CD4-positive, alpha-beta T cell treated with Interferon alpha-2 for 1 hour (primary cell): Measurements from ENCODE around the gene EFHD1.

Experiments used
- DNase-seq, 2 donors: peaks; one replicate each; pipeline ENCODE4 v3.0.0-alpha.2; 2020 to 2022

The EFHD1 gene, protein sequence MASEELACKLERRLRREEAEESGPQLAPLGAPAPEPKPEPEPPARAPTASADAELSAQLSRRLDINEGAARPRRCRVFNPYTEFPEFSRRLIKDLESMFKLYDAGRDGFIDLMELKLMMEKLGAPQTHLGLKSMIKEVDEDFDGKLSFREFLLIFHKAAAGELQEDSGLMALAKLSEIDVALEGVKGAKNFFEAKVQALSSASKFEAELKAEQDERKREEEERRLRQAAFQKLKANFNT

DNA sequence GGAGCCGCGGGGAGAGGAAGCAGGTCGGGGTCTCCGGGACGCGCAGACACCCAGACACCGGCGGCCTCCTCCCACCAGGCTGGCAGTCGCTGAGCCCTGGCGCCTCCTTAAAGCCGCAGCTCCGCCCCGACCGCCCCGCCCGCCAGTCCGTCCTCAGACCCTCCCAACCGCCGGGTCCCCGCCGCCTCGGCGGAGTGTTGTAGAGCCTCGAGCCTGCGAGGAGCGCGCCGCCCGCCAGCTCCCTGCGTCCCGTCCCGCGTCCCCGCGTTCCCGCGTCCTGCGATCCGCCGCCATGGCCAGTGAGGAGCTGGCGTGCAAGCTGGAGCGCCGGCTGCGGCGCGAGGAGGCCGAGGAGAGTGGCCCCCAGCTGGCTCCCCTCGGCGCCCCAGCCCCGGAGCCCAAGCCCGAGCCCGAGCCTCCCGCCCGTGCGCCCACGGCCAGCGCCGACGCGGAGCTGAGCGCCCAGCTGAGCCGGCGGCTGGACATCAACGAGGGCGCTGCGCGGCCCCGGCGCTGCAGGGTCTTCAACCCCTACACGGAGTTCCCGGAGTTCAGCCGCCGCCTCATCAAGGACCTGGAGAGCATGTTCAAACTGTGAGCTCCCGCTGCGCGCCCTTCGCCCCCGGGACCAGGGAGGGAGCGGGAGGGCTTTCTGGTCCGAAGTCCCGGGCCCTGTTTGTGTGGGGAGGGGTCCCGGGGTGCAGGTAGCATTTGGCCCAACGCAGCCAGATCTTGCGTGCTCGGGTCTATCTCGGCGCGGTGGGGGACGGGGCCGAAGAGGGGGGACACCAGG lies at the start of gene EFHD1:
Gene EFHD1, plus strand, starts transcription at position 192 of the 793 bp plus-strand sequence. Its CDS starts 101 bp downstream, at position 293.
- DNase-seq, result peak; percentile 12 to 47

DNA sequence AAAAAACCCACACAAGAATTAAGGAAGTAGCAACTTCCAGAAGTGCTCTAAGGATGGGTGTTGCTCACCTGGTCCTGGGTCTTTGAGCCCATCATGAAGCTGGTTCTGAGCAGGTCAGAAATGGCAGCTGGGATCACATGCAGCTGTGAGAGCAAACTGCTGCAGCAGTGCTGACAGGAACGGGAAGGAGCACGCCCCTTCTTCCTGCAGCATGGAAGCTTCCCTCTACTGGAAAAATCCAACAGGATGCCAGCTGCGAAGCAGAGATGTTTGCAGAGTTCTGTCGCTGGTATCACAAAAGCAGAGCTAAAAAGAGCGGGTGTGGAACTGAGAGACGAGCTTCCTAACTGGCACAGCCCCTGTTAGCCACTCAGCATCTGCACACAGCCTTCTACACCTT lies 49.2 kb upstream of the EFHD1 start:
- DNase-seq, result no peak

DNA sequence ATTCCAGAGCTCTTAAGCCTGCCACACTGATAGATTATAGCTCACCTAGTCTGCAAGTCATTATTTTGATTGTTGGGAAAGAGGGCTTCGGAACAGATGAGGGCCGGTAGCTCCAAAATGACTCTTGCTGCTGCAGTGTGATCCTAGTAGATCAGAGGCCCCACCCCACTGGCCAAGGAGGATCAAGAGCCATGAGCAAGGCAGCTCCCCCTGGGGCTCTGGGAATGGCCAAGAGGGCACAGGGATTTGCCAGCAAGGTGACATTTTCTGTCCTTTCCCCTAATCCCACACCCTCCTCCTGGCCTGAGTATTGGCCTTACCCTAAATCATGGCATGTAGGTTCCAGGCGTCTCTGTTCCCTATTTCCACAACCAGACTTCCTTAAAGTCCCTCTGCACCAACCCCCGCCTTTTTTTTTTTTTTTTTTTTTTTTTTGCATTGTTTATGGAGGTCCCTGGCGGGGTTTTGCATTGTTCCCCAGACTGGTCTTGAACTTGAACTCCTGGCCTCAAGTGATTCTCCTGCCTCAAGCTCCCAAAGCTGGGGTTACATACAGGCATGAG lies 46.4 kb upstream of the EFHD1 start:
- no peak for DNase-seq

DNA sequence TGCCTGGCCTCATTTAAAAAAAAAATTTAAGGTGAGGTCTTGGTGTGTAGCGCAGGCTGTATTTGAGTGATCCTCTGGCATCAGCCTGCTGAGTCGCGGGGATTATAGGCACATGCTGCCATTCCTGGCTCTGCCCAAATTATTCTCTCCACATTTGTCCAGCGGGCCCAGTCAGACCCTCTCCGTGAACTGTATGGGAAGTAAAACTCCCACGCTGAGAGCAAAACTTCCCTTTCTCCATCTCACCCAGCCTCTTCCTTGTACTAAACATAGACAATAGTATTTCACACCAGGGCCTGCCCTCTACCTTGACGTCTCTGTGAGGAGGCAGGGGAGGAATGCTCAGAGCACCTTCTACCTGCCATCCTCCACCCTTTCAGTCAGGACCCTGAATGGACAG lies 45.9 kb upstream of the EFHD1 start:
- DNase-seq, result no peak

DNA sequence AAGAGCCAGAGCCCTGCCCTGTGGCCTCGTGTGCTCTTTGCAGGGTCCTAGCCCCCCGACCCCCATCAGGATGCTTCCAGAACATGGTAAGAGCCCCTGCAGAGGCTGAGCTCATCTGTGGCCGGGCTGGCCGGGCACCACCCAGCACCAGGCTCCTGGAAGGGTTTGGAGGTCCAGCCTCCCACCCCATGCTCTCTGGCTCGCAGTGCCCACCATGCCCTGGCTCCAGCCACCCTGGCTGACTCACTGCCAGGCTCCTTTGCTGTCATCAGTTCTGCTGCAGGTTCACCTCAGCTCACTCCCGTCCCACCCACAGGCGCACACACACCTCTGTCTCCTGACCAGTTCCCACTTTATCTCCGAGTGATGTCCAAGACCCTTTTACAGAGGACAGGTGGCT lies 45.4 kb upstream of the EFHD1 start:
- no peak for DNase-seq

DNA sequence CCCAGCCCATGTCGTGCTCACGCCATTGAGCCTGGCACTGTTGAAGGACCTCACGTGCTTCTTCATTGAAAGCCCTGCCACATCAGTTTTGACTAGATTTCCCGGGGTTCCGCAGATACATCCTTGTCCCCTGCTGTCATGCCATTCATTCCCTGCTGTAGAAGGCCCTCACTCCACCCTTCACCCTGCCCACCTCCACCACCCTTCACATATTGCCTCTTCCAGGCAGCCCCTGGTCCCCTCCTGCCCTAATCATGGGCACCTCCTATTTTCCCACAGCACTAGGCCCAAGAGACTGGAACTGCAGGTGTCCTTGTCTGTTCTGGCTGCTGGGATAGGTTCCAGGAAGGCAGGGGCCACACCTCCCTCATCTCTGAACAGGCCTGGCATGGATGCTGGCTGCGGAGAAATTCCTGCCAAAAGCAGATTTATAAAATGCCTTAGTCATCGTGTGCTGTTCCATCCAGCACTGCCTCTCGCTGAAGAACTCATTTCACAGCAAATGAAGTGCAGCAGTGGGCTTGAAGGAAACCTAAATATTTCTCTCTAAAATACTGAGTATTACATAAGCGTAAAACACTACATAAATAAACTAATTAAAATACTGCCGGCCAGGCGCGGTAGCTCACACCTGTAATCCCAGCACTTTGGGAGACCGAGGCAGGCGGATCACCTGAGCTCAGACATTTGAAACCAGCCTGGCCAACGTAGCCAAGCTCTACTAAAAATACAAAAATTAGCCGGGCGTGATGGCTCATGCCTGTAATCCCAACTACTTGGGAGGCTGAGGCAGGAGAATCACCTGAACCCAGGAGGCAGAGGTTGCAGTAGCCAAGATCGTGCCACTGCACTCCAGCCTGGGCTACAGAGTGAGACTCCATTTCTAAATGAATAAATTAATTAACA lies 44.5 kb upstream of the EFHD1 start:
- no peak for DNase-seq

DNA sequence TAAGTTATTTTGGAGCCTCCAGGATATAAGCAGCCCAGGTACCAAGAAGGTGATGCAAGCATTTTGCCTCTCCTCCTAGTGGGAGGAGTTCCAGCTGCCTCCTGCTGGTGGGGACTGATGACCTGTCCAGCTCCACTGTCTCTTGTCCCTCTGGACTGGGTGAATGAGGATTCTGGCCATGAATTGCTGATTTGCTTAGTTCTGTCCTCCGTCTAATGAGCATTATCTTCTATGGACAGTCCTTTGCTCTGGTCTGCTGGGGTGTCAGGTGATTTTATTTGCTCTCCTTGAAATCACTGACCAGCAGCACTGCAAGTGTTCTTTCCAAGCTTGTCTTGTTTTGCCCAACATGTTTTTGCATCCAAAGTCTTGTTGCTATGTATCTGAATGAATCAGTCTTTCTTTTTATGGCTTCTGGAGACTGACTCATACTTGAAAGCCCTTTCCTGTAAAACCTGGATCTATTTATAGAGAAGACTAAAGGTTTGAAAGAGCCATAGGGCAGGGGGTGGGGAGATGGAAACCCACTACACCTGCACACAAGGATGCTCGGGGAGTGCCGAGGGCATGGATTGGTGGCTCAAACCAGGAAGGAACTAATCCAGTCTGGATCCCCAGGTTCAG lies 40.5 kb upstream of the EFHD1 start:
- DNase-seq, result no peak

DNA sequence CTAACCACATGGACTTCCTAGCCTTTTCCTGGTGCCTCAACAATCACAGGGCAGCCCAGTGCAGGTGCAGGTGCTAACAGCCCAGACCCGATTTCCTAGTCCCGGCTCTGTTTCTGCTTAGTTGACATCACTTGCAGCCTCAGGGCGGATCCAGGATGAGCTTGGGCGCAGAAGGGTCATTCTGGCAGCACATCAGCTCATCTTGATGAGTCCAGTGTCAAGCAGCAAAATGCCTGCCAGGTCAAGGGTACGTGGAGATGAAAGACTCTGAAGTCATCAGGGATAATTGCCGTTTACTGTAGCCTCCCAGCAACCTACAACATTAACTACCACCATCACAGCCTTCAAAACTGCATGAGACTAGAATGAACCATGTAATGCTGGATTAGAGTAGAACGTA lies 39.4 kb upstream of the EFHD1 start:
- DNase-seq, result no peak

DNA sequence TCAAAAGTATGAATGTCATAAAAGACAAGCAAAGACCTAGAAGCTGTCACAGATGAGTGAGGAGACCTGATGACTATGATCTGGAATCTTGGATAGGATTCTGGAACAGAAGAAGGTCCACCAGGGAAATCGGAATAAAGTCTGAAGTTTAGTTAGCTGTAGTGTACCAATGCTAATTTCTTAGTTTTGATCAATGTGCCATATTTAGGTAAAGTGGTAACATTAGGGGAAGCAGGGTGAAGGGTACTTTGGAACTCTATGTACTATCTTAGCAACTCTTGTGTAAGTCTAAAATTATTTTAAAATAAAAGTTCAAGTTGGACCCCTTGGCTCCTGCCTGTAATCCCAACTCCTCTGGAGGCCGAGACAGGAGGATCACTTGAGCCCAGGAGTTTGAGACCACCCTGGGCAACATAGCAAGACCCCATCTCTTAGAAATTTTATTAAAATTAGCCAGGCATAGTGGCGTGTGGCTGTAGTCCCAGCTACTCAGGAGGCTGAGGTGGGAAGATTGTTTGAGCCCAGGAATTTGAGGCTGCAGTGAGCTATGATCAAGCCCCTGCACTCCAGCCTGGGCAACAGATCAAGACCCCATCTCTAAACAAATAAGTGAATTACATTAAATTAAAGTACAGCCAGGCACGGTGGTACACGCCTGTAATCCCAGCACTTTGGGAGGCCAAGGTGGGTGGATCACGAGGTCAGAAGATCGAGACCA lies 35.9 kb upstream of the EFHD1 start:
- no peak for DNase-seq

DNA sequence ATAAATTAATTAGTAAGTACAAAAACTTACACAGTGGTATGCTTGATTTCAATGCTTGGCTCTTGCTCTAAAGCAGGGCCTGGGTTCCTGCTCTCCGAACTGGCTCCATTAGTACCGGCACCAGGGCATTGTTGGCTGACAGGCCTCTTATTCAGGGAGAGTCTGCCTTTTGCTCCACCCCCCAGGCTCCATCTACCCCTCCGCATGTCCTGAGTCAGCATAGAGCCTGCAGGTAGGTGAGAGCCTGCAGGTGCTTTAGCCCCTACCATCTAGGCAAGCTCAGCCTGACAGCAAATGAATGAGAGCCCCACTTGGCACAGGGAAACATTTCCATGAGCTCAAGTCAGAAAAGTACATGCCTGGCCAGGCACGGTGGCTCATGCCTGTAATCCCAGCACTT lies 35.1 kb upstream of the EFHD1 start:
- DNase-seq, result no peak

DNA sequence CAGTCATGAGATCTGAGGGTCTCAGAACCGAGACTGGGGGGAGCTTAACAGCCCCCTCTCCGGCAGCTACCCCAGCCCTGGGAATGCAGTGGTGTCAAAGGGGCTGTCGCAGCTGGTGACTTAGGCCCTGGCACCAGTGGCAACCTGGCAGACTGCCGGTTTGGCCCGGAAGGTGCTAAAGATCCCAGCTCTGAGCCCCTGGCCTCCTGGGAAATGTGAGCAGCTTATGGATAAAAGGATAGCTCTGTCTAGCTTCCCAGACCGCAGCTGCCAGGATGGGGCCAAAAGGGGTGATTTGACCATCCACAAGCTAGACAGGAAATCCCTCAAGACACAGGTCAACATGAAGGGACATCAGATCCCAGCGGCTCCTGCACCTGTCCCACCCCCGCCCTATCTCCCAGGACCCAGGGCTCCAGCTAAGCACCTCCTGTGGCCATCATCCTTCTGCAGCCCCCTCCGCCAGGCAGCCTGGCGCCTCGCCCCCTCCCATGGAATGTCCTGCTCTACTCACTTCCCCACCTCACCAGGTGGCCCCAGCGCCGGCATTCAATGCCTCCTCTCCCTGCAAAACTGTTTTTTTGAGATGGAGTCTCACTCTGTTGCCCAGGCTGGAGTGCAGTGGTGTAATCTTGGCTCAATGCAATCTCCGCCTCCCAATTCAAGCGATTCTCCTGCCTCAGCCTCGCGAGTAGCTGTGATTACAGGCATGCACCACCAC lies 33.2 kb upstream of the EFHD1 start:
- DNase-seq, result no peak

DNA sequence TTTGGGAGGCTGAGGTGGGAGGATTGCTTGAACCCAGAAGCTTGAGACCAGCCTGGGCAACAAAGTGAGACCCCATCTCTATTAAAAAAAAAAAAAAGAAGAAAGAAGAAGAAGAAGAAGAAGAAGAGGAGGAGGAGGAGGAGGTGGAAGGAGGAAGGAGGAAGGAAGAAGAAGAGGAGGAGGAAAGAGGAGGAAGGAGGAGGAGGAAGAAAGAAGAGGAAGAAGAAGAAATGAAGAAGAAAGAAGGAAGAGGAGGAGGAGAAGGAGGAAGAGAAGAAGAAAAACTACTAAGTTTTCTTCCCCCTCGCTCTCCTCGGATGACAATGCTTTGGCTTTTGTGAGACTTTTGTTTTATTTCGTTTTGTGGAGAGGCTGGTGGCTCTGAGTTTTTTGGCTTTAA lies 30.1 kb upstream of the EFHD1 start:
- no peak for DNase-seq

DNA sequence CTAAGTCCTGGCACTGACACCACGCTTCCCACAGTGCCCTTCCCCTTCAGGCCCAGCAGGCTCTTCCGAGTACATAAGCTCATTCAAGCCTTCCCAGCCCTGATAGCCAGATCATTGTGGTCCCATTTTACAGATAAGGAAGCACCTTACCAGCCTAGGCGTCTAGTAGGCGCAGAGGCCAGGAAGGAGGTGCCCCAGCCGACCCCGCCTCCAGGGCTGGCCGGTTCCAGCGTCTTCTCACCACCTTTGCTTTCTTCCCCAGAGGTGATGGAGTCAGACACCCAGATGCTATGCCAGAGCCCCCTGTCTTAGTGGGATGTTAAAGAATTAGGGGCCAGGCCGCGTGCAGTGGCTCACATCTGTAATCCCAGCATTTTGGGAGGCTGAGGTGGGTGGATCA lies 28.9 kb upstream of the EFHD1 start:
- DNase-seq, result no peak

DNA sequence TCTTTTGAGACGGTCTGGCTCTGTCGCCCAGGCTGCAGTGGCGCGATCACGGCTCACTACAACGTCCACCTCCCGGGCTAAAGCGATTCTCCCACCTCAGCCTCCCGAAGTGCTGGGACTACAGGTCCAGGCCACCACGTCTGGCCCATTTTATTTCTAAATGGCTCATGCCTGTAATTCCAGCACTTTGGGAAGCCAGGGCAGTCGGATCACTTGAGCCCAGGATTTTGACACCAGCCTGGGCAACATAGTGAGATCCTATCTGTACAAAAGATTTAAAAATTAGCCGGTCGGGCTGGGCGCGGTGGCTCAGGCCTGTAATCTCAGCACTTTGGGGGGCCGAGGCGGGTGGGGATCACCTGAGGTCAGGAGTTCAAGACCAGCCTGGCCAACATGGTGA lies 26.4 kb upstream of the EFHD1 start:
- no peak for DNase-seq

DNA sequence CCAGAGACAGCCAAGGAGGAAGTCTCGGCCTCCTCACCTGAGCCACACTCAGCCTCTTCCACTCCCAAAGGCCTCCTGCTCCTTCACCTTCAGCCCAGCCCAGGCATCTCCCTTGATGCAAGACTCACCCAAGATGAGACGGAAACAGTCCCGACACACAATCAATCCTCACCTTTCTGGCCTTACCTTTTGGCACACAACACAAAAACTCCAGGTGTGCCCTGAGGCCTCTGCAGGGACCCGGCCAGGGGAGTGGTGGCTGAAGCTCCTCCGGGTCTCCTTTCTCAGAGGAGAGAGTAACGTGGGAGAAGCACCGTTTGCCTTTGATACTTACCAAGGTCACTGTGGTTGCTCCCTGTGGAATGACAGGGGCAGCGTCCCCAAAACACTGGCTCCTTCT lies 23.8 kb upstream of the EFHD1 start:
- no peak for DNase-seq

DNA sequence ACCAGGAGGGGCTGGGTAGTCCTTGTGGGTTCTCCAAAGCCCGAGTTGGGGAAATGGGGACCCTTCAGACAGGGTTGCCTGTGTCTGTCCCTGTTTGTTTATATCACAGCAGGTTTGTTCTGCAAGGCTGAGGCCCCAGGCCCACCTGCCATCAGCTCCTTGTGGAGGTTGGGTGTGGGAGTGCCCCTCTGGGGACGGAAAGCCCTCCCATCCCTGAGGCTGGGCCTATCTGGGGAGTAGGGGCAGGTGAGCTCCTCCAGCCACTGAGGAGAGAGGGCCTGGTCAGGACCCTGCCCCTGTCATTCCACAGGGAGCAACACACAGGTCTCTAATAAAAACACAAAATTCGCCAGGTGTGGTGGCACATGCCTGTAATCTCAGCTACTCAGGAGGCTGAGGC lies 23.3 kb upstream of the EFHD1 start:
- no peak for DNase-seq

DNA sequence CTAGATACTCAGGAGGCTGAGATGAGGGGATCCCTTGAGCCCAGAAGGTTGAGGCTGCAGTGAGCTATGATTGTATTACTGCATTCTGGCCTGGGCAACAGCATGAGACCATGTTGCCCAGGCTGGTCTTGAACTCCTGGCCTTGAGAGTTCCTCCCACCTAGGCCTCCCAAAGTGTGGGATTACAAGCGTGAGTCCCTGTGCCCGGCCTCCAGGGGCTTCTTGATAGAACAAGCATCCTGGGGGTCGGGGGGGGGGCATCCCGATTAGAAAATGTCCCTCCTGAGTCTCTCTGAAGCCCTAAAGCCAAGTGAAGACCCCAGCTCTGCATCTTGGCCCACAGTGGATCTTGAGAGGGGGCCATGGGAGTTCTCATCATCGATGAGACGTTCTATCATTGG lies 22.3 kb upstream of the EFHD1 start:
- DNase-seq, result no peak

DNA sequence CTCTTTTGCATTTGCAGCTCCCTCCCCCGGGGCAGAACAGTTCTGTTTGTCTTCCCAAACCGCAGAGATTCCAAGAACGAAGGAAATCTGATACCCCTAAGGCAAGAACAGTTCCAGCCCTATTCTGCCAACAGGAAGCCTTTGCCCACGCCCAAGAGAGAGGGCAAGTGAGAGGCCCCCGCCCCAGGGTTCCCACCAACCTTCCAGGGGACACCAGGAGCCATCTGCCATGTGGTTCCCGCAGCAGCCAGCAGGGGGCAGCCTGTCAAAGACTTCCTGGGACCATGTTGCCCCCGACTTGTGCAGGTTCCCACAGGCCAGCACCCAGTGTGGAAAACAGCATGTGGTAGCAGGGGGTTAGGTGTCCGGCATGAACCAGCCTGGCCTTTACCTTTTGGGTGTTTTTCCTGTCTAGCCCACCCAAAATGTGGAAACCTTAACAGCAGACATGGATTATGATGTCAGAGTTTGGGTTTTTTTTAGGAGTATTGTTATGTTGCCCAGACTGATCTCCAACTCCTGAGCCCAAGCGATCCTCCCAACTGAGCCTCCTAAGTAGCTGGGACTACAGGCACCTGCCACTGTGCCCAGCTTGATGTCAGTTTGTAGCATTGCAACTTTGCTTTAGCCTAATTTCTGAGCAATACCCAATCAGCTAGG lies 21.7 kb upstream of the EFHD1 start:
- DNase-seq, result peak; percentile 50 to 73

DNA sequence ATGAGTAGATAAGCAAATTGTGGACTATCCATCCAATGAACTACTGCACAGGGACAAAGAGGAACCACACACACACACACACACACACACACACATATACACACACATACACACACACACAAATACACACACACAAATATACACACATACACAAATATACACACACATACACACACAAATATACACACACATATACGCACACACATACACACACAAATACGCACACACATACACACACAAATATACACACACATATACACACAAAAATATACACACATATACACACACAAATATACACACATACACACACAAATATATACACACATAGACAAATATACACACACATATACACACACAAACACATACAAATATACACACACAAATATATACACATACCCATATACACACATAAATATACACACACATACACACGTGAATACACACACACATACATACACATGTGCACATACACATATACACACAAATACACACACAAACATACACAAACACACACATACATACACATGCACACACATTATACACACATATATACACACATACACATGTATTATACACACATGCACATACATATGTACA lies 19.8 kb upstream of the EFHD1 start:
- no peak for DNase-seq

DNA sequence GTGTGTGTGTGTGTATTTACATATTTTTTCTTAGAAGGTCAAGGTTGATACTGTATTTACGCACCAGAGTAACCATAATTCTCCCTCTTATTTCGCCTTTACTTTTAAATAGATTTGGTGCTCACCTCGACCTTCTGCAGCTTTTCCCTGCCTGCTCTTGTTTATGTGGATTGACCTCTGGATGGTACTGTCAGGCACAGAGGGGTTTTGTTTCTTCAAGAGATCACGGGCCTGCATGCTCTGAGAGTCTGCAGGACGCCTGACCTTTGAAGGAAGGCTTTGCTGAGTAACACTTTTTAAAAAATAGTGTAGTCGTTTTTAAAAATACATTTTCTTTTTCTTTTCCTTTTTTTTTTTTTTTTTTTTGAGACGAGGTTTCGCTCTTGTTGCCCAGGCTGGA lies 18.1 kb upstream of the EFHD1 start:
- DNase-seq, result no peak
